Stromal cell of bone marrow (primary cell): ENCODE measurements around the gene DDX11.
"Not testable (repeated sequence)": the region's sequence is repeated elsewhere in the genome, so short reads cannot be mapped to it uniquely, and the experiment has no call there.

Experiments
- DNase-seq: peaks from one replicate; pipeline ENCODE4 v3.0.0-alpha.2; 2012; ENCODE audit warnings: low read depth

Gene DDX11

GRCh38 chr12:31124158-31124557, 50.5 kb downstream of the DDX11 start:
- DNase-seq = not testable (repeated sequence)

GRCh38 chr12:31125171-31125570, 51.5 kb downstream of the DDX11 start:
- not testable (repeated sequence) for DNase-seq

- DNase-seq = not testable (repeated sequence)
These were observed 53.7 kb downstream of the DDX11 start for GRCh38 chr12:31127209-31127848.

- DNase-seq = not testable (repeated sequence)
These were observed 62.9 kb downstream of the DDX11 start for GRCh38 chr12:31136581-31136980.

DNA sequence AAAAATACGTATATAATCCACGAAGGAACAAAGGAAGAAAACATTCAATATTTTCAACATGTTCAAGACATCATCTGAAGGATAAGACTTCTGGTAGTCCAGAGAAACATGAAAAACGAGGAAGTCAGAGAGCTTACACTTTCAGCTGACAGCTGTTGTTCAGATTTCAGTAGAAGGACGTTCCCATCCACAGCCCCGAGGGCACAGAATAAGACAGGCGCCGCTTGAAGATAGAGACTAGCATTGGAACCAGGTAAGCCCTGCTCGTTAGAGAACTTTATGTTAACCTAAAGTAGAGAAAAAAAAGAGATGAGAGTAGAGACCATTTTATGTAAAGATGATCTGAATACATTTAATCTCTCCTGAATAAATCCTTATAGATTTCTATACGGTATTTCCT, 71.1 kb downstream of the DDX11 start:
- DNase-seq = not testable (repeated sequence)

DNA sequence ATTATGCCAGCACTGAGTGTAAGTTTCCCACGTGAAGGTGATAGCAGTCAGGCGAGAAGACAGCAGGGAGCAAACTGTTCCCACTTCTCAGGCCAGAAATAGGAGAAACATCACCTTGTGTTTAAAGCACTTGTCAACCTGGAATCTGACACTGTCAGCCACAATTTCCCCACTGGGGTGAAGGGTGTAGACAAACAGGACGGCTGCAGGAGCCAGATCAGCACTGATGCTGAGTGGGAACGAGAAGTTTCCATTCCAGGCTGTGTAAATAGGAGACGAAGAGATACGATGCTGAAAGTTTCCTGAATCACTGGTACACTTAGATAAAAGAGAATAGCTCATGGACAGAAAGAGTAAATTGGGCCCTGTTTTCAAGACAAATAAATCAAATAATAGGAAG, 71.6 kb downstream of the DDX11 start:
- DNase-seq = not testable (repeated sequence)

- not testable (repeated sequence) for DNase-seq
These were observed 73.8 kb downstream of the DDX11 start for GRCh38 chr12:31147415-31147814.

GRCh38 chr12:31150766-31151165, 77.1 kb downstream of the DDX11 start:
- not testable (repeated sequence) for DNase-seq
